GM23338 (cell line): ENCODE data around the gene C6orf15. TPM values are rescaled to one million over a fixed set of nuclear protein-coding genes. Genes with fewer than 3 reads are reported as not detected.

Experiments
- ATAC-seq: fragments of 200-7000 bp; cut with Tn5 transposase; 3 replicates; pipeline ENCODE4 v1.9.1; 2020
- DNase-seq: peaks from one replicate; pipeline ENCODE4 v3.0.0-alpha.2; 2015; ENCODE audit warnings: low spot score
- H2AFZ ChIP-seq: fragments of 200-600 bp; sonication (generic); 2 replicates; pipeline ENCODE4 v1.8.0; 2016; ENCODE audit warnings: antibody characterized with exemption, mild to moderate bottlenecking, moderate library complexity
- H3F3A ChIP-seq: fragments of 200-600 bp; sonication (generic); replicated peaks from 2 replicates; pipeline ENCODE4 v1.8.0; 2017; ENCODE audit warnings: antibody characterized with exemption, mixed run types, low read depth
- H3K27ac ChIP-seq: fragments of 200-600 bp; sonication (generic); 2 replicates; pipeline ENCODE4 v1.6.1; 2016; ENCODE audit warnings: low read depth
- H3K27me3 ChIP-seq: fragments of 200-600 bp; sonication (generic); 2 replicates; pipeline ENCODE4 v1.8.0; 2016; ENCODE audit warnings: mild to moderate bottlenecking, mixed run types, moderate library complexity; ENCODE audit not compliant: insufficient read depth
- H3K36me3 ChIP-seq: fragments of 200-600 bp; sonication (generic); 2 replicates; pipeline ENCODE4 v1.8.0; 2016; ENCODE audit warnings: mild to moderate bottlenecking; ENCODE audit not compliant: insufficient read depth
- H3K4me1 ChIP-seq: fragments of 200-600 bp; sonication (generic); 2 replicates; pipeline ENCODE4 v1.8.0; 2016; ENCODE audit warnings: mild to moderate bottlenecking, moderate library complexity; ENCODE audit not compliant: insufficient read depth
- H3K4me2 ChIP-seq: fragments of 200-600 bp; sonication (generic); 2 replicates; pipeline ENCODE4 v1.7.1; 2017; ENCODE audit warnings: mixed run types
- H3K4me3 ChIP-seq: fragments of 200-600 bp; sonication (generic); 2 replicates; pipeline ENCODE4 v1.6.1; 2016; ENCODE audit warnings: mixed run types
- H3K79me2 ChIP-seq: fragments of 200-600 bp; sonication (generic); replicated peaks from 2 replicates; pipeline ENCODE4 v1.8.0; 2017; ENCODE audit warnings: mild to moderate bottlenecking; ENCODE audit not compliant: insufficient read depth
- H3K9me2 ChIP-seq: fragments of 200-600 bp; sonication (generic); 2 replicates; pipeline ENCODE4 v1.8.0; 2017; ENCODE audit not compliant: insufficient read depth
- H4K20me1 ChIP-seq: fragments of 200-600 bp; sonication (generic); replicated peaks from 2 replicates; pipeline ENCODE4 v1.8.0; 2017; ENCODE audit warnings: mild to moderate bottlenecking; ENCODE audit not compliant: insufficient read depth
- H3K27ac Mint-ChIP-seq: 2 replicates; pipeline ENCODE4 v1.8.0; 2020; ENCODE audit warnings: inconsistent platforms, mild to moderate bottlenecking, moderate library complexity, mixed read lengths
- H3K27me3 Mint-ChIP-seq: 3 replicates; pipeline ENCODE4 v1.8.0; 2022; ENCODE audit warnings: low read depth, mild to moderate bottlenecking, moderate library complexity, mixed read lengths, inconsistent platforms; ENCODE audit not compliant: insufficient read depth, poor library complexity
- H3K36me3 Mint-ChIP-seq: 3 replicates; pipeline ENCODE4 v1.8.0; 2021; ENCODE audit warnings: low read depth, mild to moderate bottlenecking, inconsistent platforms, moderate library complexity, mixed read lengths
- H3K4me1 Mint-ChIP-seq: 3 replicates; pipeline ENCODE4 v1.8.0; 2020; ENCODE audit warnings: mild to moderate bottlenecking, inconsistent platforms, mixed read lengths
- H3K4me3 Mint-ChIP-seq: 3 replicates; pipeline ENCODE4 v1.8.0; 2021; ENCODE audit warnings: moderate library complexity, mild to moderate bottlenecking, inconsistent platforms, mixed read lengths
- H3K9me3 Mint-ChIP-seq: 3 replicates; pipeline ENCODE4 v1.8.0; 2020; ENCODE audit warnings: moderate library complexity, mild to moderate bottlenecking, inconsistent platforms, mixed read lengths
- CTCF ChIP-seq, 2 experiments: fragments of 200-600 bp in 1 of 2; sonication (generic) in 1 of 2; conservative IDR thresholded peaks; 2 replicates each; pipeline versions ENCODE4 v1.5.1 to v1.6.1; 2016 to 2017; ENCODE audit warnings: antibody characterized with exemption in 2 of 2, low read depth in 2 of 2, mild to moderate bottlenecking in 2 of 2, moderate library complexity in 1 of 2
- JUNB ChIP-seq: IDR thresholded peaks from one replicate; pipeline ENCODE4 v1.6.1; 2016; ENCODE audit warnings: antibody characterized with exemption; ENCODE audit not compliant: unreplicated experiment
- ZNF331 ChIP-seq: fragments of 250-450 bp; sonication (Bioruptor Pico); IDR thresholded peaks from 2 replicates; pipeline ENCODE4 v1.5.0; 2020; ENCODE audit warnings: low read depth, mild to moderate bottlenecking, moderate library complexity
- ZNF462 ChIP-seq: fragments of 250-450 bp; sonication (Bioruptor Pico); IDR thresholded peaks from 2 replicates; pipeline ENCODE4 v1.5.0; 2020; ENCODE audit warnings: mild to moderate bottlenecking, moderate library complexity
- polyA plus RNA-seq: library from polyadenylated mRNA; unstranded; fragments of >200 nt; fragmentation: Nextera tagmentation; extraction: Ambion mirVana; gene quantifications from 2 replicates; pipeline ENCODE4 v1.2.1, GENCODE V29; 2016
- total RNA-seq: library from RNA; depleted of rRNA; stranded (reverse); fragments of >200 nt; shearing (Covaris generic); gene quantifications from 2 replicates; pipeline ENCODE4 v1.2.3, GENCODE V29; 2014

C6orf15 gene
- total and polyA plus RNA-seq, 2 experiments from 2014 or later: not detected

GRCh38 chr6:31070711-31071197, 41.6 kb downstream of the C6orf15 start:
- H3K4me3 ChIP-seq: no peak overlapping the region
- H3K36me3 Mint-ChIP-seq: no peaks in the 10 kb centered on the region
- H3K4me2 ChIP-seq: peak overlapping the region; percentile 34; the same call in 1 of the 2 replicates
- H4K20me1 ChIP-seq: no peaks in the 10 kb centered on the region
- no peaks in the 10 kb centered on the region; the same call in 2 of the 3 replicates for H3K9me3 Mint-ChIP-seq
- H3K4me1 Mint-ChIP-seq: peaks cover 27% of the 10 kb centered on the region
- H3K27ac Mint-ChIP-seq: peak overlapping the region; percentile 91
- ATAC-seq: peak; percentile 97
- DNase-seq: peak; percentile 86
- no peaks in the 10 kb centered on the region for H3K36me3 ChIP-seq
- H3K27me3 Mint-ChIP-seq: peaks cover 6% of the 10 kb centered on the region
- H3K79me2 ChIP-seq: no peaks in the 10 kb centered on the region
- peak overlapping the region; percentile 85 for H2AFZ ChIP-seq
- peak overlapping the region; percentile 28 for H3K4me3 Mint-ChIP-seq
- peak overlapping the region; percentile 84 for H3K27ac ChIP-seq
- no peak for TF ChIP-seq JUNB
- TF ChIP-seq CTCF (conservative IDR thresholded peaks at IDR 0.05; ENCODE audit: low read depth in 2 of 2): peak; percentile 67 to 78
- TF ChIP-seq ZNF462 (CRISPR knock-in tag): peak; percentile 60
- TF ChIP-seq ZNF331 (CRISPR knock-in tag): no peak
- no peaks in the 10 kb centered on the region for H3K27me3 ChIP-seq
- peaks cover 10% of the 10 kb centered on the region; the same call in 1 of the 2 replicates for H3K4me1 ChIP-seq
- H3K9me2 ChIP-seq: no peaks in the 10 kb centered on the region
- 0 out of 2 replicates have a peak, but pooled peaks cover 7% of the 10 kb centered on the region for H3F3A ChIP-seq
